Measurements from ENCODE around the gene TTC28.

GRCh38 chr22:27998511-27999410 is 680.9 kb downstream of the TTC28 start:
- no peak for TF ChIP-seq REST (IDR thresholded peaks at IDR 0.05; ENCODE audit: low read depth)
- no peak for TF ChIP-seq EP300 (IDR thresholded peaks at IDR 0.05; ENCODE audit: borderline replicate concordance)
